Nephron (organoid): ENCODE results near the gene E2F8.
A peak's percentile ranks its signal among the peaks of the same experiment; 100 is the strongest.

Source experiments
- H3K27ac Mint-ChIP-seq, 3 experiments: 2 replicates each; pipeline ENCODE4 v1.8.0; 2020; ENCODE audit warnings: mixed read lengths in 3 of 3, mild to moderate bottlenecking in 2 of 3, moderate library complexity in 1 of 3
- H3K27me3 Mint-ChIP-seq: 2 replicates; pipeline ENCODE4 v1.8.0; 2021; ENCODE audit warnings: low read depth, mild to moderate bottlenecking, moderate library complexity, mixed read lengths
- H3K36me3 Mint-ChIP-seq: 2 replicates; pipeline ENCODE4 v1.8.0; 2020; ENCODE audit warnings: low read depth, mixed read lengths
- H3K4me1 Mint-ChIP-seq: 2 replicates; pipeline ENCODE4 v1.8.0; 2020; ENCODE audit warnings: mixed read lengths
- H3K4me3 Mint-ChIP-seq, 3 experiments: 2 replicates each; pipeline ENCODE4 v1.8.0; 2020; ENCODE audit warnings: mild to moderate bottlenecking in 3 of 3, mixed read lengths in 3 of 3, moderate library complexity in 2 of 3
- H3K9me3 Mint-ChIP-seq: 2 replicates; pipeline ENCODE4 v1.8.0; 2020; ENCODE audit warnings: mixed read lengths
- CTCF ChIP-seq, 3 experiments: fragments of 200-600 bp; sonication (generic); IDR thresholded peaks; one replicate each; pipeline ENCODE4 v1.5.0; 2021; ENCODE audit warnings: antibody characterized with exemption in 3 of 3; ENCODE audit not compliant: unreplicated experiment in 3 of 3

E2F8 gene

DNA sequence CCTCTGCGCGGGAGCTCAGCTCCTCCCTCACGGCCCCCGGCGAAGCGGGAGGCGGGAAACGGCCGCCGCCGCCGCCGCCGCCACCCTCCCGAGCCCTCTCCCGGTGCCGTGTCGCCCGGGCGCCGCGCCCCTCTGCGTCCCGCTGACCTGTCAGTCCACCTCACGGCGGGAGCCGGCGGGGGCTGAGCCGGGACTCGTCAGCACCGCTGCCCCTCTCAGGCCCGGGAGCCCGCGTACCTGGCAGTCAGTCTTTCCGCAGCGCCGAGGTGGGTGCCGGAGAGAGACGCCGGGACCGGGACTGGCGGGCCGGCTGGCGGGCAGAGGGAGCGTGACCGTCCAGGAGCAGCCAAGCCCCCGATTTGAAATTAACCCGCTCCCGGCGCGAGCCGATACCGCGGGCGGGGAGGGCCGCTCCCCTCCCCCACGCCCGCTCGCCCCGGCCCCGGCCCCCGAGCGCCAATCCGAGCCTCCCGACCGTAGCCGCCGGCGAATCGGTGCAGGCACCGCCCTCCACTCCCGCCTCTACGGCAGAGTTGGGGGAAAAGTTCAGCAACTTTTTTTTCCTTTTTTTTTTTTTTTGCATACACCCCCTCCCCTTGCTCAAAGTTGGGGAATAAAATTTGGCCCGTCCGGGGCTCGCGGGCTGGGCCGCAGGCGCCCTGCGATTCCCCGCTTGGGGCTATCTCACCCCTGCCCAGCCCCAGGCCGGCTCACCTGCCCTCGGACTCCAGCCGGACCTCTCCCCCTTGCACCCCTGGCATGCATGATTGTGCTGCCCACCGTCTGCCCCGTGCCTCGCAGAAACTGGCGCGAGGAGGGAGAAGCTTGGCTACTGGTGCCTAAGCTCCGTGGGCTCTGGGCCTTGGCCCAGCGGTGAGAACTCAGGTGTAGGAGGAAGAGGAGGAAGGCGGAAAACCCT is 774 bp upstream of the E2F8 start:
- no peaks in the 10 kb centered on the region for H3K9me3 Mint-ChIP-seq
- no peak for TF ChIP-seq CTCF (IDR thresholded peaks at IDR 0.05; ENCODE audit: unreplicated experiment in 3 of 3)
- H3K36me3 Mint-ChIP-seq: no peaks in the 10 kb centered on the region
- peak overlapping the region in 1 of 3 experiments; percentile 9 for H3K27ac Mint-ChIP-seq
- H3K27me3 Mint-ChIP-seq: peaks cover 56% of the 10 kb centered on the region
- peaks cover 36% of the 10 kb centered on the region for H3K4me1 Mint-ChIP-seq
- H3K4me3 Mint-ChIP-seq: peak overlapping the region; percentile 85 to 95 (median 88)

GRCh38 chr11:19239039-19239438 is 1.7 kb downstream of the E2F8 start:
- Mint-ChIP-seq H3K4me1 (peaks cover 55% of the 10 kb centered on the region), H3K27ac (peak overlapping the region in 2 of 3 experiments; percentile 40 to 60), H3K27me3 (peaks cover 34% of the 10 kb centered on the region), H3K9me3 (no peaks in the 10 kb centered on the region), H3K36me3 (peaks cover 21% of the 10 kb centered on the region), H3K4me3 (peak overlapping the region; percentile 70 to 95 (median 86))
- no peak for TF ChIP-seq CTCF (IDR thresholded peaks at IDR 0.05; ENCODE audit: unreplicated experiment in 3 of 3)

DNA sequence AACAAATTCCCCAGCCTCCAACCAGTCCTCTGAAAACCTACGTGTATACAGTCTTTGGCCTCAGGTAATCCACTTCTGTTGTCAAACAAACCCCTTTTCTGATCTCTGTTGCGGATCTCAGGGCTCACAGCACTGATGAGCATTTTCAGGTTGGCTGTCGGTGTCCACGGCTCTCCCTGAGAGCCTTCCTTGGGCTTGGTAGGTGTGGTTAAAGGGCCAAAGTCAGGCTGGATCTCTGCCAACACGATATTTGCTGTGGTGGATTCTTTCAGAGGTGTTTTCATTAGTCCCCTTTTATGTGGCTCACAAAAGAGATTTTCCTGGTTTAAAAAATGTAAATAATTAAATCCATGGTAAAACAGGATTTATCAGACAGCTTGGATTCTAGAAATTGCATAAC is 2.9 kb downstream of the E2F8 start:
- peak overlapping the region in 2 of 3 experiments; percentile 48 to 57 for H3K27ac Mint-ChIP-seq
- H3K4me1 Mint-ChIP-seq: peaks cover 60% of the 10 kb centered on the region
- no peaks in the 10 kb centered on the region for H3K9me3 Mint-ChIP-seq
- no peak for TF ChIP-seq CTCF (IDR thresholded peaks at IDR 0.05; ENCODE audit: unreplicated experiment in 3 of 3)
- H3K27me3 Mint-ChIP-seq: peaks cover 22% of the 10 kb centered on the region
- H3K4me3 Mint-ChIP-seq: peak overlapping the region in 2 of 3 experiments; percentile 74 to 95
- peaks cover 27% of the 10 kb centered on the region for H3K36me3 Mint-ChIP-seq

GRCh38 chr11:19237381-19237780 is 3.4 kb downstream of the E2F8 start:
- peaks cover 18% of the 10 kb centered on the region for H3K27me3 Mint-ChIP-seq
- H3K9me3 Mint-ChIP-seq: no peaks in the 10 kb centered on the region
- H3K4me3 Mint-ChIP-seq: peak overlapping the region in 2 of 3 experiments; percentile 74 to 95
- H3K36me3 Mint-ChIP-seq: peaks cover 27% of the 10 kb centered on the region
- H3K27ac Mint-ChIP-seq: peak overlapping the region in 2 of 3 experiments; percentile 48 to 69
- no peak for TF ChIP-seq CTCF (IDR thresholded peaks at IDR 0.05; ENCODE audit: unreplicated experiment in 3 of 3)
- peaks cover 59% of the 10 kb centered on the region for H3K4me1 Mint-ChIP-seq

GRCh38 chr11:19234231-19234817 is 6.4 kb downstream of the E2F8 start:
- Mint-ChIP-seq H3K36me3 (peaks cover 43% of the 10 kb centered on the region), H3K27ac (peak overlapping the region in 2 of 3 experiments; percentile 19 to 38), H3K4me3 (peak overlapping the region in 1 of 3 experiments; percentile 65), H3K4me1 (peaks cover 61% of the 10 kb centered on the region), H3K9me3 (no peaks in the 10 kb centered on the region), H3K27me3 (no peaks in the 10 kb centered on the region)
- no peak for TF ChIP-seq CTCF (IDR thresholded peaks at IDR 0.05; ENCODE audit: unreplicated experiment in 3 of 3)
